Tibial artery (tissue), 4 donors: ENCODE data around the gene IL1B.
"Not testable (repeated sequence)": the region's sequence is repeated elsewhere in the genome, so short reads cannot be mapped to it uniquely, and the experiment has no call there.

Experiments
- DNase-seq, 2 donors: peaks; one replicate each; pipeline ENCODE4 v3.0.0-alpha.2; 2019
- H3K27ac ChIP-seq, 2 donors: fragments of 200-600 bp; sonication (generic) in 1 of 2; 1 replicate in 1 of 2; 2 replicates in 1 of 2; pipeline ENCODE4 v1.5.1; 2018 to 2019; ENCODE audit warnings: mild to moderate bottlenecking in 1 of 2
- H3K27me3 ChIP-seq, 2 donors: fragments of 200-600 bp; sonication (generic) in 1 of 2; one replicate each; pipeline versions ENCODE4 v1.5.1 to v1.6.0; 2016 to 2019
- H3K36me3 ChIP-seq, 3 donors: fragments of 200-600 bp; sonication (generic) in 2 of 3; one replicate each; pipeline ENCODE4 v1.5.1; 2016 to 2019; ENCODE audit warnings: mild to moderate bottlenecking in 2 of 3
- H3K4me1 ChIP-seq, 4 donors: fragments of 200-600 bp; sonication (generic) in 2 of 4; 1 replicate in 3 of 4; 2 replicates in 1 of 4; pipeline ENCODE4 v1.5.1; 2016 to 2019
- H3K4me3 ChIP-seq, 2 donors: fragments of 200-600 bp; sonication (generic) in 1 of 2; 1 replicate in 1 of 2; 2 replicates in 1 of 2; pipeline ENCODE4 v1.5.1; 2018 to 2019; ENCODE audit warnings: mild to moderate bottlenecking in 2 of 2
- H3K9me3 ChIP-seq, 3 donors: fragments of 200-600 bp; sonication (generic) in 1 of 3; one replicate each; pipeline ENCODE4 v1.5.1; 2016 to 2019
- CTCF ChIP-seq, 2 experiments: fragments of 200-600 bp in 1 of 2; fragments of 450-650 bp in 1 of 2; IDR thresholded peaks; one replicate each; pipeline ENCODE4 v1.5.1; 2017 to 2019; ENCODE audit warnings: antibody characterized with exemption in 2 of 2, mild to moderate bottlenecking in 1 of 2, moderate library complexity in 1 of 2
- intact Hi-C: fragments of 100-400 bp; cut with DNase I; formaldehyde crosslinking; loops from one replicate; pipeline ENCODE4 v1.15.0; 2023; ENCODE audit warnings: low total_unique reads

IL1B gene

GRCh38 chr2:112834396-112835037 lies 2.1 kb downstream of the IL1B start:
- intact Hi-C loops: no loop called here
- H3K27me3 ChIP-seq: no peaks in the 10 kb centered on the region
- H3K36me3 ChIP-seq: no peaks in the 10 kb centered on the region
- no peaks in the 10 kb centered on the region for H3K4me1 ChIP-seq
- H3K9me3 ChIP-seq: no peaks in the 10 kb centered on the region
- H3K27ac ChIP-seq: no peak overlapping the region
- no peak for DNase-seq
- H3K4me3 ChIP-seq: no peak overlapping the region
- TF ChIP-seq CTCF (IDR thresholded peaks at IDR 0.05): no peak

GRCh38 chr2:112833976-112834375 lies 2.6 kb downstream of the IL1B start:
- no peak for DNase-seq
- H3K27ac ChIP-seq: no peak overlapping the region
- no peak for TF ChIP-seq CTCF (IDR thresholded peaks at IDR 0.05)

GRCh38 chr2:112833639-112833931 lies 3.0 kb downstream of the IL1B start:
- H3K36me3 ChIP-seq, H3K9me3 ChIP-seq, H3K27me3 ChIP-seq, H3K4me1 ChIP-seq, H3K27ac ChIP-seq, DNase-seq, H3K4me3 ChIP-seq, intact Hi-C loops: not testable (repeated sequence)

More at GRCh38 chr2:112833976-112834375, 2.6 kb downstream of the IL1B start:
- Histone ChIP-seq H3K36me3 (no peaks in the 10 kb centered on the region), H3K4me3 (no peak overlapping the region), H3K9me3 (no peaks in the 10 kb centered on the region), H3K4me1 (no peaks in the 10 kb centered on the region), H3K27me3 (no peaks in the 10 kb centered on the region)
- intact Hi-C loops: no loop called here

- Histone ChIP-seq H3K27me3 (no peaks in the 10 kb centered on the region), H3K27ac (no peak overlapping the region), H3K9me3 (no peaks in the 10 kb centered on the region), H3K4me1 (no peaks in the 10 kb centered on the region), H3K36me3 (no peaks in the 10 kb centered on the region), H3K4me3 (no peak overlapping the region)
- DNase-seq: no peak
- no peak for TF ChIP-seq CTCF (IDR thresholded peaks at IDR 0.05)
- intact Hi-C loops: no loop called here
Observed at GRCh38 chr2:112832841-112833638, 3.5 kb downstream of the IL1B start.

GRCh38 chr2:112831946-112832840 lies 4.4 kb downstream of the IL1B start:
- H3K4me1 ChIP-seq: no peaks in the 10 kb centered on the region
- intact Hi-C loops: no loop called here
- no peaks in the 10 kb centered on the region for H3K27me3 ChIP-seq
- no peaks in the 10 kb centered on the region for H3K36me3 ChIP-seq
- DNase-seq: no peak
- H3K9me3 ChIP-seq: no peaks in the 10 kb centered on the region
- no peak overlapping the region for H3K27ac ChIP-seq
- H3K4me3 ChIP-seq: no peak overlapping the region
- no peak for TF ChIP-seq CTCF (IDR thresholded peaks at IDR 0.05)

GRCh38 chr2:112831513-112831845 lies 5.1 kb downstream of the IL1B start:
- no peaks in the 10 kb centered on the region for H3K27me3 ChIP-seq
- H3K36me3 ChIP-seq: no peaks in the 10 kb centered on the region
- no peaks in the 10 kb centered on the region for H3K9me3 ChIP-seq
- no peak overlapping the region for H3K27ac ChIP-seq
- no peak overlapping the region for H3K4me3 ChIP-seq
- intact Hi-C loops: no loop called here
- TF ChIP-seq CTCF (IDR thresholded peaks at IDR 0.05): no peak
- no peak for DNase-seq
- H3K4me1 ChIP-seq: no peaks in the 10 kb centered on the region
